HepG2 (cell line): Measurements from ENCODE around the gene ADGRV1.

Experiments used
- ETV6 ChIP-seq: sonication (generic); formaldehyde crosslinking; conservative IDR thresholded peaks from 2 replicates; pipeline ENCODE4 v1.4.0; 2020; ENCODE audit warnings: missing genetic modification reagents
- ZNF138 ChIP-seq: sonication (generic); formaldehyde crosslinking; IDR thresholded peaks from 2 replicates; pipeline ENCODE4 v1.5.0; 2020; ENCODE audit warnings: mild to moderate bottlenecking, low read depth, missing genetic modification reagents
- TF ChIP-seq, protein P1 (sequence below): sonication (generic); formaldehyde crosslinking; IDR thresholded peaks from 2 replicates; pipeline ENCODE4 v1.5.0; 2020; ENCODE audit warnings: mild to moderate bottlenecking, missing genetic modification reagents, moderate library complexity
- TF ChIP-seq, protein P2 (sequence below): sonication (generic); formaldehyde crosslinking; IDR thresholded peaks from 2 replicates; pipeline ENCODE4 v1.4.0; 2020; ENCODE audit warnings: missing genetic modification reagents

DNA sequence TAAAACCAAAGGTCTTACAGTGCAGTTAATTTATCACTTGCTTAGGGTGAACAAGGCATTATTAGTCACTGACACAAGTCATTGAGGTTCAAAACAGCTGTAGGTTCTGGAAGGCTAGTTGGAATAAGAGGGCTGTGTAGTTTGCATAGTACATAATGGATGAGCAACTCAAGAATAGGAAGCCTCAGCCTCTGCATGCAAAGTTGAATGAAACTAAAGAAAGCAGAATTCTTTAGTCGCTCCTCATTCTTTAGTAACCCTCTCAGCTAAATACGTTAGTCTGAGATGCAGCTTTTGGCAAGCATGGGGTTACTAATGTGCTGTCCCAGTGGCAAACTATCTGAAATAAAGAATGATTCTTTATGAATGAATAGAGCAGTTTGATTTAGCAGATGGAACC, 74.2 kb downstream of the ADGRV1 start:
- TF ChIP-seq, protein P1, sequence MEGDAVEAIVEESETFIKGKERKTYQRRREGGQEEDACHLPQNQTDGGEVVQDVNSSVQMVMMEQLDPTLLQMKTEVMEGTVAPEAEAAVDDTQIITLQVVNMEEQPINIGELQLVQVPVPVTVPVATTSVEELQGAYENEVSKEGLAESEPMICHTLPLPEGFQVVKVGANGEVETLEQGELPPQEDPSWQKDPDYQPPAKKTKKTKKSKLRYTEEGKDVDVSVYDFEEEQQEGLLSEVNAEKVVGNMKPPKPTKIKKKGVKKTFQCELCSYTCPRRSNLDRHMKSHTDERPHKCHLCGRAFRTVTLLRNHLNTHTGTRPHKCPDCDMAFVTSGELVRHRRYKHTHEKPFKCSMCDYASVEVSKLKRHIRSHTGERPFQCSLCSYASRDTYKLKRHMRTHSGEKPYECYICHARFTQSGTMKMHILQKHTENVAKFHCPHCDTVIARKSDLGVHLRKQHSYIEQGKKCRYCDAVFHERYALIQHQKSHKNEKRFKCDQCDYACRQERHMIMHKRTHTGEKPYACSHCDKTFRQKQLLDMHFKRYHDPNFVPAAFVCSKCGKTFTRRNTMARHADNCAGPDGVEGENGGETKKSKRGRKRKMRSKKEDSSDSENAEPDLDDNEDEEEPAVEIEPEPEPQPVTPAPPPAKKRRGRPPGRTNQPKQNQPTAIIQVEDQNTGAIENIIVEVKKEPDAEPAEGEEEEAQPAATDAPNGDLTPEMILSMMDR: no peak
- no peak for TF ChIP-seq ETV6 (CRISPR knock-in tag)
- no peak for TF ChIP-seq ZNF138
- TF ChIP-seq, protein P2, sequence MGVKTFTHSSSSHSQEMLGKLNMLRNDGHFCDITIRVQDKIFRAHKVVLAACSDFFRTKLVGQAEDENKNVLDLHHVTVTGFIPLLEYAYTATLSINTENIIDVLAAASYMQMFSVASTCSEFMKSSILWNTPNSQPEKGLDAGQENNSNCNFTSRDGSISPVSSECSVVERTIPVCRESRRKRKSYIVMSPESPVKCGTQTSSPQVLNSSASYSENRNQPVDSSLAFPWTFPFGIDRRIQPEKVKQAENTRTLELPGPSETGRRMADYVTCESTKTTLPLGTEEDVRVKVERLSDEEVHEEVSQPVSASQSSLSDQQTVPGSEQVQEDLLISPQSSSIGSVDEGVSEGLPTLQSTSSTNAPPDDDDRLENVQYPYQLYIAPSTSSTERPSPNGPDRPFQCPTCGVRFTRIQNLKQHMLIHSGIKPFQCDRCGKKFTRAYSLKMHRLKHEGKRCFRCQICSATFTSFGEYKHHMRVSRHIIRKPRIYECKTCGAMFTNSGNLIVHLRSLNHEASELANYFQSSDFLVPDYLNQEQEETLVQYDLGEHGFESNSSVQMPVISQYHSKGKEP (CRISPR knock-in tag): no peak
